MCF 10A (cell line): ENCODE measurements around the gene NFIA. TPM values are rescaled to one million over a fixed set of nuclear protein-coding genes. Genes with fewer than 3 reads are reported as not detected.

ENCODE experiments used
- BruUV-seq: library from RNA; stranded (reverse); fragments of 400-500 nt; replicated peaks from 2 replicates; lab custom pipeline; 2021; lab: Mats Ljungman, UMichigan
- CTCF ChIA-PET: fragments of 300-600 bp; sonication (Branson Sonifier 250); formaldehyde crosslinking; extraction: SDS; loops from one replicate; lab custom pipeline; 2021; ENCODE audit warnings: antibody characterized with exemption, inconsistent platforms; lab: Yijun Ruan, JAX
- POLR2A ChIA-PET: fragments of 300-600, 350-650 bp; sonication (Branson Sonifier 250); formaldehyde crosslinking; extraction: SDS; loops from one replicate; lab custom pipeline; 2020; ENCODE audit warnings: antibody characterized with exemption, inconsistent platforms; lab: Yijun Ruan, JAX
- DNase-seq: peaks from one replicate; pipeline ENCODE4 v3.0.0-alpha.2; 2018; ENCODE audit not compliant: unreplicated experiment
- H3K27ac Mint-ChIP-seq: one replicate; pipeline ENCODE4 v1.8.0; 2022; ENCODE audit warnings: mild to moderate bottlenecking, low read depth, mixed read lengths; ENCODE audit not compliant: unreplicated experiment
- H3K27me3 Mint-ChIP-seq: one replicate; pipeline ENCODE4 v1.8.0; 2022; ENCODE audit warnings: mixed read lengths; ENCODE audit not compliant: insufficient read depth, unreplicated experiment
- H3K36me3 Mint-ChIP-seq: one replicate; pipeline ENCODE4 v1.8.0; 2022; ENCODE audit warnings: mild to moderate bottlenecking, moderate library complexity, mixed read lengths; ENCODE audit not compliant: insufficient read depth, unreplicated experiment
- H3K4me1 Mint-ChIP-seq: one replicate; pipeline ENCODE4 v1.8.0; 2022; ENCODE audit warnings: mixed read lengths; ENCODE audit not compliant: insufficient read depth, unreplicated experiment
- H3K4me3 Mint-ChIP-seq: one replicate; pipeline ENCODE4 v1.8.0; 2022; ENCODE audit warnings: mild to moderate bottlenecking, moderate library complexity, mixed read lengths; ENCODE audit not compliant: unreplicated experiment
- H3K9me3 Mint-ChIP-seq: one replicate; pipeline ENCODE4 v1.8.0; 2022; ENCODE audit warnings: mixed read lengths; ENCODE audit not compliant: unreplicated experiment
- CTCF ChIP-seq: fragments of 200-600 bp; IDR thresholded peaks from one replicate; pipeline ENCODE4 v1.8.0; 2022; ENCODE audit warnings: antibody characterized with exemption, mild to moderate bottlenecking; ENCODE audit not compliant: unreplicated experiment
- intact Hi-C: fragments of 100-400 bp; cut with micrococcal nuclease; formaldehyde crosslinking; loops from 2 replicates; pipeline ENCODE4 v1.14.1; 2022
- total RNA-seq: library from RNA; stranded (reverse); gene quantifications from 2 replicates; pipeline ENCODE4 v1.2.3, GENCODE V29; 2022

NFIA gene
- total RNA-seq, 1 experiment from 2014 or later = 54.8 TPM

GRCh38 chr1:61192663-61193330, 110.4 kb downstream of the NFIA start:
- POLR2A ChIA-PET = interaction anchor here (0.9 to 1.3 kb wide), 2 partner anchors 8 to 115 kb away, joined by 3 to 4 read pairs; no protein-coding TSS in a partner anchor
- H3K36me3 Mint-ChIP-seq = peaks cover 6% of the 10 kb centered on the region
- DNase-seq = no peak
- TF ChIP-seq CTCF = no peak
- H3K9me3 Mint-ChIP-seq = no peaks in the 10 kb centered on the region
- no peak overlapping the region for H3K4me3 Mint-ChIP-seq
- BruUV-seq = no TSS peak
- no peaks in the 10 kb centered on the region for H3K4me1 Mint-ChIP-seq
- CTCF ChIA-PET = interaction anchor here (0.6 kb wide), 1 partner anchor 17 kb away, joined by 3 read pairs; no protein-coding TSS in a partner anchor
- no peak overlapping the region for H3K27ac Mint-ChIP-seq
- H3K27me3 Mint-ChIP-seq = no peaks in the 10 kb centered on the region
- intact Hi-C loops = no loop called here

GRCh38 chr1:61193808-61194207, 111.4 kb downstream of the NFIA start:
- H3K4me3 Mint-ChIP-seq = no peak overlapping the region

GRCh38 chr1:61198554-61198953, 116.2 kb downstream of the NFIA start:
- Mint-ChIP-seq H3K36me3 (peaks cover 12% of the 10 kb centered on the region), H3K4me1 (peaks cover 8% of the 10 kb centered on the region), H3K4me3 (no peak overlapping the region), H3K27me3 (no peaks in the 10 kb centered on the region), H3K27ac (peak overlapping the region; percentile 25), H3K9me3 (no peaks in the 10 kb centered on the region)
- intact Hi-C loops = no loop called here
- ChIA-PET POLR2A (interaction anchor here (0.6 kb wide), 1 partner anchor 128 kb away, joined by 3 read pairs; no protein-coding TSS in a partner anchor), CTCF (interaction anchor here (1.7 kb wide), 1 partner anchor 8 kb away, joined by 5 read pairs; no protein-coding TSS in a partner anchor)
- BruUV-seq = no TSS peak
- no peak for TF ChIP-seq CTCF
- DNase-seq = no peak

More at GRCh38 chr1:61193808-61194207, 111.4 kb downstream of the NFIA start:
- BruUV-seq = no TSS peak
- POLR2A ChIA-PET = interaction anchor here (0.9 to 1.3 kb wide), 2 partner anchors 9 to 116 kb away, joined by 3 to 4 read pairs; no protein-coding TSS in a partner anchor
- Mint-ChIP-seq H3K9me3 (no peaks in the 10 kb centered on the region), H3K4me1 (no peaks in the 10 kb centered on the region), H3K36me3 (peaks cover 6% of the 10 kb centered on the region), H3K27ac (no peak overlapping the region), H3K27me3 (no peaks in the 10 kb centered on the region)
- DNase-seq = no peak
- intact Hi-C loops = no loop called here
- no peak for TF ChIP-seq CTCF
- CTCF ChIA-PET = no interaction called here

- no peak for TF ChIP-seq CTCF
- no peaks in the 10 kb centered on the region for H3K27me3 Mint-ChIP-seq
- no TSS peak for BruUV-seq
- no peak overlapping the region for H3K4me3 Mint-ChIP-seq
- H3K27ac Mint-ChIP-seq = no peak overlapping the region
- H3K9me3 Mint-ChIP-seq = no peaks in the 10 kb centered on the region
- intact Hi-C loops = no loop called here
- H3K4me1 Mint-ChIP-seq = peaks cover 15% of the 10 kb centered on the region
- POLR2A ChIA-PET = interaction anchor here (0.7 to 2.0 kb wide), 6 partner anchors 46 to 138 kb away, joined by 3 to 15 read pairs (median 4); partner anchors contain the start of gene NFIA
- DNase-seq = no peak
- CTCF ChIA-PET = interaction anchor here (0.6 to 0.7 kb wide), 3 partner anchors 9 to 279 kb away, joined by 3 read pairs; no protein-coding TSS in a partner anchor
- H3K36me3 Mint-ChIP-seq = peaks cover 12% of the 10 kb centered on the region
These were observed 118.7 kb downstream of the NFIA start for GRCh38 chr1:61201035-61201434.
